ENCODE data around the gene ZNF287. TPM values are rescaled to one million over a fixed set of nuclear protein-coding genes. Genes with fewer than 3 reads are reported as not detected.

The ZNF287 gene
- 2.9 TPM for total RNA-seq

- no peaks in the 10 kb centered on the region for H3K9me3 ChIP-seq
- peak; percentile 71 to 96 for DNase-seq (ENCODE audit: low spot score in 2 of 2)
- no peaks in the 10 kb centered on the region for H3K27me3 ChIP-seq
- no peak for TF ChIP-seq CTCF (IDR thresholded peaks at IDR 0.05)
- peaks cover 0 to 20% of the 10 kb centered on the region in 2 donors for H3K36me3 ChIP-seq
- peak within 1 kb of the TSS; percentile 64 to 81 for H3K27ac ChIP-seq
- H3K4me3 ChIP-seq = peak within 1 kb of the TSS; percentile 71 to 89
- H3K4me1 ChIP-seq = peaks cover 0 to 5% of the 10 kb centered on the region in 2 donors
- intact Hi-C loops (cut with DNase I) = loop anchor here (1.0 to 2.0 kb wide), 2 partner anchors 21 to 34 kb away; no protein-coding TSS in a partner anchor
Measured at GRCh38 chr17:16568541-16569357, at the start of gene ZNF287. TSS of gene ZNF287 (minus strand) at chr17:16569204. CDS start at chr17:16567731, 1,473 bp downstream.

- Histone ChIP-seq H3K27me3 (no peaks in the 10 kb centered on the region), H3K4me1 (no peaks in the 10 kb centered on the region), H3K27ac (no peak overlapping the region), H3K36me3 (peaks cover 0 to 5% of the 10 kb centered on the region in 2 donors), H3K4me3 (no peak overlapping the region), H3K9me3 (peaks cover 24 to 72% of the 10 kb centered on the region in 2 donors)
- intact Hi-C loops (cut with DNase I) = no loop called here
- no peak for DNase-seq (ENCODE audit: low spot score in 2 of 2)
- TF ChIP-seq CTCF (IDR thresholded peaks at IDR 0.05) = no peak
Measured at GRCh38 chr17:16617481-16618060, 48.6 kb upstream of the ZNF287 start.

- TF ChIP-seq CTCF (IDR thresholded peaks at IDR 0.05) = no peak
- no peaks in the 10 kb centered on the region for H3K27me3 ChIP-seq
- no peak for DNase-seq (ENCODE audit: low spot score in 2 of 2)
Measured at GRCh38 chr17:16599537-16599936, 30.5 kb upstream of the ZNF287 start.

GRCh38 chr17:16593356-16594102 lies 24.5 kb upstream of the ZNF287 start:
- Histone ChIP-seq H3K4me1 (no peaks in the 10 kb centered on the region), H3K27ac (no peak overlapping the region), H3K27me3 (no peaks in the 10 kb centered on the region), H3K4me3 (no peak overlapping the region), H3K9me3 (no peaks in the 10 kb centered on the region), H3K36me3 (no peaks in the 10 kb centered on the region)
- intact Hi-C loops (cut with DNase I) = loop anchor here (5.0 kb wide), 1 partner anchor 141 kb away; no protein-coding TSS in a partner anchor
- no peak for DNase-seq (ENCODE audit: low spot score in 2 of 2)
- no peak for TF ChIP-seq CTCF (IDR thresholded peaks at IDR 0.05)

More at GRCh38 chr17:16599537-16599936, 30.5 kb upstream of the ZNF287 start:
- intact Hi-C loops (cut with DNase I) = no loop called here
- H3K4me1 ChIP-seq = no peaks in the 10 kb centered on the region
- no peaks in the 10 kb centered on the region for H3K9me3 ChIP-seq
- H3K27ac ChIP-seq = no peak overlapping the region
- H3K36me3 ChIP-seq = no peaks in the 10 kb centered on the region
- H3K4me3 ChIP-seq = no peak overlapping the region

GRCh38 chr17:16589097-16589969 lies 20.3 kb upstream of the ZNF287 start:
- H3K4me1 ChIP-seq = no peaks in the 10 kb centered on the region
- intact Hi-C loops (cut with DNase I) = loop anchor here (1.0 kb wide), 2 partner anchors 20 to 52 kb away; partner anchors contain the start of gene ZNF287
- no peaks in the 10 kb centered on the region for H3K27me3 ChIP-seq
- H3K36me3 ChIP-seq = no peaks in the 10 kb centered on the region
- peak; percentile 68 to 96 for DNase-seq (ENCODE audit: low spot score in 2 of 2)
- peak; percentile 90 to 99 (median 99) for TF ChIP-seq CTCF (IDR thresholded peaks at IDR 0.05)
- peak overlapping the region; percentile 72 to 78 for H3K4me3 ChIP-seq
- no peaks in the 10 kb centered on the region for H3K9me3 ChIP-seq
- peak overlapping the region; percentile 58 to 71 for H3K27ac ChIP-seq

Measured in ascending aorta (tissue), 2 donors.